OCI-LY7 (cell line): ENCODE measurements around the gene MARK3.

Experiments
- CTCF ChIP-seq: fragments of 200-600 bp; sonication (generic); conservative IDR thresholded peaks from 2 replicates; pipeline ENCODE4 v1.5.1; 2014; ENCODE audit warnings: mild to moderate bottlenecking, antibody characterized with exemption, low read length, moderate library complexity, mixed read lengths
- EZH2phosphoT487 ChIP-seq: fragments of 200-600 bp; sonication (generic); IDR thresholded peaks from 2 replicates; pipeline ENCODE4 v1.6.1; 2018; ENCODE audit warnings: low read depth, borderline replicate concordance, mild to moderate bottlenecking, mixed run types, antibody characterized with exemption, low read length, moderate library complexity, mixed read lengths

GRCh38 chr14:103552846-103553210 lies 167.6 kb downstream of the MARK3 start:
- TF ChIP-seq CTCF (no peak), EZH2phosphoT487 (no peak)
